Upper lobe of right lung (tissue), 1 donor: ENCODE data around the gene NPHP4. TPM values are rescaled to one million over a fixed set of nuclear protein-coding genes. Genes with fewer than 3 reads are reported as not detected.

ENCODE experiments used
- ATAC-seq: fragments of 200-7000 bp; cut with Tn5 transposase; one replicate; pipeline ENCODE4 v1.9.1; 2020; ENCODE audit warnings: mild to moderate bottlenecking, moderate library complexity
- DNase-seq: peaks from one replicate; pipeline ENCODE4 v3.0.0-alpha.2; 2020
- H3K27ac ChIP-seq: fragments of 200-600 bp; one replicate; pipeline ENCODE4 v1.8.0; 2022
- H3K27me3 ChIP-seq: fragments of 200-600 bp; one replicate; pipeline ENCODE4 v1.8.0; 2022; ENCODE audit warnings: mild to moderate bottlenecking
- H3K36me3 ChIP-seq: fragments of 200-600 bp; one replicate; pipeline ENCODE4 v1.8.0; 2022
- H3K4me1 ChIP-seq: fragments of 200-600 bp; one replicate; pipeline ENCODE4 v1.8.0; 2022
- H3K4me3 ChIP-seq: fragments of 200-600 bp; one replicate; pipeline ENCODE4 v1.8.0; 2022; ENCODE audit warnings: mild to moderate bottlenecking
- H3K9me3 ChIP-seq: fragments of 200-600 bp; one replicate; pipeline ENCODE4 v1.8.0; 2022
- intact Hi-C: fragments of 100-400 bp; cut with DNase I; formaldehyde crosslinking; loops from one replicate; pipeline ENCODE4 v1.11.0; 2022
- total RNA-seq: library from RNA; stranded (reverse); fragmentation: NEBNext Ultra II Directional; extraction: Animal tissue kit (Norgen Biotek cat#: 25700); gene quantifications from one replicate; pipeline ENCODE4 v1.2.1, GENCODE V29; 2021
- TF ChIP-seq, protein P1 (sequence below): fragments of 200-600 bp; IDR thresholded peaks from one replicate; pipeline ENCODE4 v1.8.0; 2022; ENCODE audit warnings: antibody characterized with exemption
- donor health status: DM: no; HTN: yes; CAD: no; lungs with severe emphysema.

Gene NPHP4
- total RNA-seq, 1 donor from 2014 or later = 14.6 TPM

DNA sequence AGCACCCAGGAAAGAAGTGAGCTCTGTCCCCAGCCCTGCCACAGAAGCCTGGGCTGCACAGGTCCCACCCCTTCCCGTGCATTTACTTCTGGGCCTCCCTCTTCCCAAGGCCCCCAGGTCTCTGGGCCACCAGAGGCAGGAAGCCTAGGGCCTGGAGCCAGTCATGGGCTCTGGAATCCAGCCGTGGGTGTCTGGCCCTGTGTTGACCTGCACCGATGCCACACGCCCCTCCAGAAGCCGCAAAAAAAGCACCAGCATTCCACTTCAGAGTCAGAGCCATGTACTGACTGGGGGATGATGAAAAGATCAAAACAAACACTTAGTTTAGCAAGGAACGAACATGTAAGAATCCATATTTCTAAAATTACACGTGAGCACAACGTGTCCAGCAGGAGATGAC lies 141.7 kb downstream of the NPHP4 start:
- TF ChIP-seq, protein P1, sequence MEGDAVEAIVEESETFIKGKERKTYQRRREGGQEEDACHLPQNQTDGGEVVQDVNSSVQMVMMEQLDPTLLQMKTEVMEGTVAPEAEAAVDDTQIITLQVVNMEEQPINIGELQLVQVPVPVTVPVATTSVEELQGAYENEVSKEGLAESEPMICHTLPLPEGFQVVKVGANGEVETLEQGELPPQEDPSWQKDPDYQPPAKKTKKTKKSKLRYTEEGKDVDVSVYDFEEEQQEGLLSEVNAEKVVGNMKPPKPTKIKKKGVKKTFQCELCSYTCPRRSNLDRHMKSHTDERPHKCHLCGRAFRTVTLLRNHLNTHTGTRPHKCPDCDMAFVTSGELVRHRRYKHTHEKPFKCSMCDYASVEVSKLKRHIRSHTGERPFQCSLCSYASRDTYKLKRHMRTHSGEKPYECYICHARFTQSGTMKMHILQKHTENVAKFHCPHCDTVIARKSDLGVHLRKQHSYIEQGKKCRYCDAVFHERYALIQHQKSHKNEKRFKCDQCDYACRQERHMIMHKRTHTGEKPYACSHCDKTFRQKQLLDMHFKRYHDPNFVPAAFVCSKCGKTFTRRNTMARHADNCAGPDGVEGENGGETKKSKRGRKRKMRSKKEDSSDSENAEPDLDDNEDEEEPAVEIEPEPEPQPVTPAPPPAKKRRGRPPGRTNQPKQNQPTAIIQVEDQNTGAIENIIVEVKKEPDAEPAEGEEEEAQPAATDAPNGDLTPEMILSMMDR = no peak
- H3K4me1 ChIP-seq = no peaks in the 10 kb centered on the region
- no peak overlapping the region for H3K27ac ChIP-seq
- peaks cover 16% of the 10 kb centered on the region for H3K27me3 ChIP-seq
- H3K36me3 ChIP-seq = no peaks in the 10 kb centered on the region
- ATAC-seq (no peak), DNase-seq (no peak)
- H3K9me3 ChIP-seq = no peaks in the 10 kb centered on the region
- intact Hi-C loops = no loop called here
- no peak overlapping the region for H3K4me3 ChIP-seq

DNA sequence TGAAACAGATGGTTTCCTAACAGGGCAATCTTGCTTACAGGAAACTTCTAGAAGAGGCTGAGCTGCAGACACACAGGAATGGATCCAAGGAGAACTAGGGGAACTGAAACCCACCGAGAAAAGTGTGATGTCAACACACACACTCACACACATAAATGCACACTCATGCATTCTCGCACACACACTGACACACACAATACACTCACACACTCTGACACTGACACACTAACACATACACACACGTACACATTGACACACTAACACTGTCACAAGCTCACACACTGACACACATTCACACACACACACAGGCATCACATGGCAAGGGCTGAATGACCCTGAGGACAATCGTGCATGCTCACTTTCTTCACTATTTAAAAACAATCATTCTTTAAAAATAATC lies 142.7 kb downstream of the NPHP4 start:
- H3K27me3 ChIP-seq = peaks cover 17% of the 10 kb centered on the region
- H3K27ac ChIP-seq = no peak overlapping the region
- H3K9me3 ChIP-seq = no peaks in the 10 kb centered on the region
- TF ChIP-seq, protein P1 = no peak
- no peak overlapping the region for H3K4me3 ChIP-seq
- H3K4me1 ChIP-seq = no peaks in the 10 kb centered on the region
- no peak for DNase-seq
- H3K36me3 ChIP-seq = no peaks in the 10 kb centered on the region
- intact Hi-C loops = no loop called here
- no peak for ATAC-seq

DNA sequence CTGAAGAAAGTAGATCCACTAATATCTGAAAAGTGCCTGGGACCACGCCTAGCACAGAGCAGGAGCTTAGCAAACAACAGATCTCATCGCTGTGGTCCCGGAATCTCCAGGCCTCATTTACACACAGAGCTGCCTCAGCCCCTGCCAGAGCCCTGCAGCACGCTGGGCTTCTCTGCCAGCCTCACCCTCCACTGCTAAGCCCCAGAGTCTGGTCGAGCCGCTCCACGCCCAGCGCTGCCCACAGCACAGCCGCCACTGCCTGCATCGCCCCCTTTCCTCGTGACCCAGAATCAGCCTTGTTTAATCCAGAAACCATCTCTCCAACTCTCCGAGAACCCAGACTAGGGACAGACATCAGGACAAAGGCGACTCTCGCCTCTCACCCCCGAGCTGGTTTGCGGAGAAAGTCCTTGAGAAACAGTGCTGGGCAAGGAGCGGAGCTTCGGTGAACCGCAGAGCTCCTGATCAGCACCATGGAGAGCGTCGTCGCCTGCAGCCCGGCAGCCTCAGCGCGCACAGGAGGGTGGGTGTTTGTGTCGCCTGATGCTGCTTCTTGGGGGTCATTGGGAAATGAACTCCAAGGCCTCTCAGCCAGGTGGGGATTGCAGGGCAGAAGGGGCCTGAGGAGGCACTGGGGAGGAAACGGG lies 145.1 kb downstream of the NPHP4 start:
- ATAC-seq (peak; percentile 24), DNase-seq (no peak)
- Histone ChIP-seq H3K27ac (no peak overlapping the region), H3K4me3 (no peak overlapping the region), H3K9me3 (no peaks in the 10 kb centered on the region), H3K4me1 (no peaks in the 10 kb centered on the region), H3K27me3 (peaks cover 28% of the 10 kb centered on the region), H3K36me3 (no peaks in the 10 kb centered on the region)
- TF ChIP-seq, protein P1 = no peak
- intact Hi-C loops = no loop called here

DNA sequence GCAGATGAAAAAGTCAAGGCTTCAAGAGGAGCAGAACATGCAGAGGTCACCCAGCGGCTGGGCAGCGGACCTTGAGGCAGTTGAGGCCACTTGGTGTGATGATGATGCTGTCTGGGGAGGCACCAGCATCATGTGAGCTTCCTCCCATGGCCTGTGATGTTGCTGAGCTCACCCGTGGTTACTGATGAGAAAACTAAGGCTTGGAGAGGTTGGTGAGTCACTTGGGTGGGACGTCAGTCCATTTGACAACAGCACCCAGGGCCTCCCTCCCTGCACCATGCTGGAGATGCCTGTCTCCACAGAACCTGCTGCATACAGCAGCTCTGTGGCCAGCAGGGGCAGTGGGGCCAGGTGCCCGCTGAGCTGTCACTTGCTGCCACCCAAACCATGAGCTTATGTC lies 146.8 kb downstream of the NPHP4 start:
- Histone ChIP-seq H3K4me1 (no peaks in the 10 kb centered on the region), H3K36me3 (no peaks in the 10 kb centered on the region), H3K27me3 (peaks cover 28% of the 10 kb centered on the region), H3K9me3 (no peaks in the 10 kb centered on the region), H3K4me3 (no peak overlapping the region), H3K27ac (no peak overlapping the region)
- ATAC-seq (no peak), DNase-seq (no peak)
- intact Hi-C loops = no loop called here
- TF ChIP-seq, protein P1 = no peak

DNA sequence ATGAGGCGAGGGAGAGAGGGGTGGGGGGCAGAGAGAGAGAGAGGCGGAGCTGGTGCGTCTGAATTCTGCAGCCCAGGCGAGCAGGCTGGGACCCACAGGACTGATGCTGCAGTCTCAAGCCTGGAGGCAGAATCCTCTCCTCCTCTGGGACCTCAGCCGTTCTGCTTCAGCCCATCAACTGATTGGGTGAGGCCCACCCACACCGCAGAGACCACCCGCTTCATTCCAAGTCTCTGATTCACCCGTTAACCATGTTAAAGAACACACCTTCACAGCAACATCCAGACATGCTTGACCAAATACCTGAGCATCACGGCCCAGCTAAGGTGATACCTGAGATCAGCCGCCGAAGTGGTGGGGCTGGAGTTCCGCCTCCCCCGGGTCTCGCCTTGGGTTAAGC lies 147.8 kb downstream of the NPHP4 start:
- DNase-seq = no peak
- H3K9me3 ChIP-seq = no peaks in the 10 kb centered on the region
- ATAC-seq = no peak
- no peak overlapping the region for H3K27ac ChIP-seq
- no peaks in the 10 kb centered on the region for H3K4me1 ChIP-seq
- TF ChIP-seq, protein P1 = no peak
- H3K27me3 ChIP-seq = peaks cover 28% of the 10 kb centered on the region
- no peaks in the 10 kb centered on the region for H3K36me3 ChIP-seq
- H3K4me3 ChIP-seq = no peak overlapping the region
- intact Hi-C loops = no loop called here
